ENCODE measurements around the gene CRLF2.
A peak's percentile ranks its signal among the peaks of the same experiment; 100 is the strongest.
"Not testable (repeated sequence)": the region's sequence is repeated elsewhere in the genome, so short reads cannot be mapped to it uniquely, and the experiment has no call there.

Gene CRLF2

GRCh38 chrX:1212532-1212931 lies at the start of gene CRLF2:
Gene CRLF2 (minus strand): TSS chrX:1212649. CDS start chrX:1212634, 15 bp downstream.
- no peak for DNase-seq (ENCODE audit: low read depth in 2 of 2)

GRCh38 chrX:1261771-1262170 lies 49.3 kb upstream of the CRLF2 start:
- not testable (repeated sequence) for DNase-seq (ENCODE audit: low read depth in 2 of 2)

DNA sequence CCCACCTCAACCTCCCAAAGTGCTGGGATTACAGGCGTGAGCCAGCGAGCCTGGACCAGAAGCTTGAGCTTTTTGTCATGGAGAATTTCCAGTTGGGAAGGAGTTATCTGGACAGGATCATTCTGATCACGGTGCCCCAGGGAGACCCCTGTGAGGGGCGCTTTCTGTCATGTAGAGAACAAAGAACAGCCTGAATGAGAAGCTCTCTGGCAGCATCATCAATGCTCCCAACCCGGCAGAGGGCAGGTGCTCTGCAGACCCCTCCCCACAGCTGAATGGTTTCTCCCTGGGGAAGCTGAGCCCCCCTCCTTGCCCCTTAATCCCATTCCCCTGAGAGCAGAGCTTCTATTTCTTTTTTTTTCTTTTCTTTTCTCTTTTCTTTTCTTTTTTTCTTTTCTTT lies 48.8 kb upstream of the CRLF2 start:
- no peak for DNase-seq (ENCODE audit: low read depth in 2 of 2)

DNA sequence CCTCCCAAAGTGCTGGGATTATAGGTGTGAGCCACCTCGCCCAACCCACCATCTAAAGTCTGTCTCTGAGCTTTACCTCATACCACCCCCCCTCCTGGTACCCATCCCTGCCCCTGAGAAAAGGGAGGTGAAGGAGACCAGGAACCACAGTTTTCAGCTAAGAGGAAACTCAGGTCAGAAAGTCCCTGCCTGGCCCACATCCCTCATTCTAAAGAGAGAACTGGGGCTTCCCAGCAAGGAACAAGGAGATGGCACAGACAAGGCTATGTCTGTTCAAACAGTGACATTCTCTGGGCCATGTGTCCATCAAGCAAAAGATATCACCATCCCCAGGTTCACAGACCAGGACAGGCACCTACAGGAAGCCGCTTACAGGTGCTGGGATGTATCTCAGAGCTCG lies 40.4 kb upstream of the CRLF2 start:
- DNase-seq (ENCODE audit: low read depth in 2 of 2): no peak

GRCh38 chrX:1249101-1249887 lies 36.8 kb upstream of the CRLF2 start:
- no peak for DNase-seq (ENCODE audit: low read depth in 2 of 2)

- DNase-seq (ENCODE audit: low read depth in 2 of 2): no peak
Observed at GRCh38 chrX:1248331-1249061, 36.0 kb upstream of the CRLF2 start.

GRCh38 chrX:1246816-1247215 lies 34.4 kb upstream of the CRLF2 start:
- peak; percentile 57 to 83 for DNase-seq (ENCODE audit: low read depth in 2 of 2)

DNA sequence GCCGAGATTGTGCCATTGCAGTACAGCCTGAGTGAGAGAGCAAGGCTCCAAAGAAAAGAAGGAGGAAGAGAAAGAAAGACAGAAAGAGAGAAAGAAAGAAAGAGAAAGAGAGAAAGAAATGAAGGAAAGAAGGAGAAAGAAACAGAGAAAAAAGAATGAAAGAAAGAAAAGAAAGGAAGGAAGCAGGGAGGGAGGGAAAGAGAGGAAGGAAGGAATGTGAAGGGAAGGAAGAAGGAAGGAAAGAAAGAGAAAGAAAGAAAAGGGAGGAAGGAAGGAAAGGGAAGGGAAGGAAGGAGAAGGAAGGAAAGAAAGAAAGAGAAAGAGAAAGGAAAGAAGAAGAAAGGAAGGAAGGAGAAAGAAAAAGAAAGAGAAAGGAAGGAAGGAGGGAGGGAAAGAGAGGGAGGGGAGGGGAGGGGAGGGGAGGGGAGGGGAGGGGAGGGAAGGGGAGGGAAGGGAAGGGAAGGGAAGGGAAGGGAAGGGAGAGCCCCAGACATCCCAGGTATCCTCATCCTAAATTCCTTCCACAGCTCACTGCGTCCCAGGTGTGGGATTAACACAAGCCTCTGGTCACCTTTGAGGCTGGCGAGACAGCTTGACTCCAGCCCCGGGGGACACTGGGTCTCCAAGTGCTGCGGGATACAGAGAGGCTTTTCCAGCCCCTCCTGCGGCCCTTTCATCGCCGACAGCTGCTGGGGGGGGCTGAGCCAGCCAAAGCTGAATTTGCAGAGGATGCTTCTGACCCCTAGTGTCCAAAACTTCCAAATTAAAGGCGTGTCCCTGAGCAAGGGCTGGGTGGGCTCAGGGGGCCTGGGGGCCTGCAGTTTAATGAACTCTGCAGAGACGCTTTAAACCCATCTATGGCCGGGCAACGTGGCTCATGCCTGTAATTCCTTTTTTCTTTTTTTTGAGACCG lies 32.0 kb upstream of the CRLF2 start:
- DNase-seq (ENCODE audit: low read depth in 2 of 2): no peak

DNA sequence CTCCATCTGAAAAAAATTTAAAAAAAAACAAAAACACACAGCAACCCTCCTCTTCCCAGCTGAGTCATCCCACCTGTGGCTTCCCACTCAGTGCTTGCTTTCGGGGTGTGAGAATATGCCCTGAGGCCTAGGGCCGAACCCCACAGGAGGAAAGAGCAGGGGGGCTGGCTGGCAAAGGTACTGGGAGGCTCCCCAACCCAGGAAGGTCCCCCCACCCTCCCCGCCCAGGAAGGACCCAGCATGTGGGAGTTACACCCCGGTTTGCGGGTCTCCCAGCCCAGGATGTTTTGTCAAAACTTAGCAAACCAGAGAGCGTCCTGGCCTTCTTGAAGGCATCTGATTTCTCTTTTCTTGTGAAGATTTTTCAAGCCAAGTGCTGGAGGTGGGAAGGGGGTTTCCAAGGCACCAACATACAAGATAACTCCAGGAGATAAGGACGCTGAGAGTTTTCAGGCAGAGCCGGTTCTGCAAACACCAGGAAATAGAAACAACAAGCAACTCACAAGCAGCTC lies 30.5 kb upstream of the CRLF2 start:
- DNase-seq (ENCODE audit: low read depth in 2 of 2): no peak

DNA sequence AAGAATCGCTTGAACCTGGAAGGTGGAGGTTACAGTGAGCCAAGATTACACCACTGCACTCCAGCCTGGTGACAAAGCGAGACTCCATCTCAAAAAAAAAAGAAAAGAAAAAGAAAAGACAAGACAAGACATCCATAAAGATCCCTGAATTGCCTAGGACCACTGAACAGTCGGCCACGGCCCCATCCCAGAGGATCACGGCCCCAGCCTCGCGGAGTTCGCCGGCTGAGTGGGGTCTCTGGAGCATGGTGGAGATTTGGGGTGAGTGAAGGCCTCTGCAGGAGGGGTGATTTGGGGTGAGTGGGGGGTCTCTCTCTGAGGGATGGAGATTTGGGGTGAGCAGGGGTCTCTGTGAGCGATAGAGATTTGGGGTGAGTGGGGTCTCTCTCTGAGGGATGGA lies 28.1 kb upstream of the CRLF2 start:
- not testable (repeated sequence) for DNase-seq (ENCODE audit: low read depth in 2 of 2)

DNA sequence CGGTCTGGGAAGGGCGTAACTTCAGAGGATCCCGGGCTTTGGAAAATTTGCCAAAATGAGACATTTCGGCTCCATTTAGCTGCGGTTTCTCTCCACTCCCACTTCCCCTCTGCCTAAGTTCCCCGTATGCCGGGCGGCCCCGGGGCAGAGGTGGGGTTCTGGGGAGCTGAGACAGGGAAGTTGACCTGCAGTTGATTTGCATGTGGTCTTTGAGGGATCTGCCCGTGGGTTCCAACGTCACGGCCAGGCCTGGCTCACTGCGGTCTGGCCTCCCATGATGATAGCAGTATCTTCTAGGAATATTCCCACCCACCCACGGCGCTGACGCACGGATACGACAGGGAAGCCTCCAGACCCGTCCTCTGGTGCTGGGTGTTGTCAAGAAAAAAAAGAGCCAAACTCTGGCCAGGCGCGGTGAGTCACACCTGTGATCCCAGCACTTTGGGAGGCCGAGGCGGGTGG lies 27.3 kb upstream of the CRLF2 start:
- peak in 1 of 2 donors; percentile 46 for DNase-seq (ENCODE audit: low read depth in 2 of 2)

- no peak for DNase-seq (ENCODE audit: low read depth in 2 of 2)
Observed at GRCh38 chrX:1231850-1232465, 19.5 kb upstream of the CRLF2 start.

DNA sequence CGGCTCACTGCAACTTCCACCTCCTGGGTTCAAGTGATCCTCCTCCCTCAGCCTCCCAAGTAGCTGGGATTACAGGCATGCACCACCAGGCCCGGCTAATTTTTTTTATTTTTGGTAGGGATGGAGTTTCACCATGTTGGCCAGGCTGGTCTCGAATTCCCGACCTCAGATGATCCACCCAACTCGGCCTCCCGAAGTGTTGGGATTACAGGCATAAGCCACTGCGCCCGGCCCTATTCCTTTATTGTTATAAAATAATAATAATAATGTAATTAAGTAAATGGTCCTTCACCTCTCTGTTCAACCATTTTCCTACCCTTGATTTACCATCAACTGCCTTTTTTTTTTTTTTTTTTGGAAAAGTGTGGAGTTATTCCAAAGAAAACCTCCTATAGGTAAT lies 15.7 kb upstream of the CRLF2 start:
- not testable (repeated sequence) for DNase-seq (ENCODE audit: low read depth in 2 of 2)

- DNase-seq (ENCODE audit: low read depth in 2 of 2): no peak
Observed at GRCh38 chrX:1226249-1226648, 13.8 kb upstream of the CRLF2 start.

- no peak for DNase-seq (ENCODE audit: low read depth in 2 of 2)
Observed at GRCh38 chrX:1224954-1225353, 12.5 kb upstream of the CRLF2 start.

DNA sequence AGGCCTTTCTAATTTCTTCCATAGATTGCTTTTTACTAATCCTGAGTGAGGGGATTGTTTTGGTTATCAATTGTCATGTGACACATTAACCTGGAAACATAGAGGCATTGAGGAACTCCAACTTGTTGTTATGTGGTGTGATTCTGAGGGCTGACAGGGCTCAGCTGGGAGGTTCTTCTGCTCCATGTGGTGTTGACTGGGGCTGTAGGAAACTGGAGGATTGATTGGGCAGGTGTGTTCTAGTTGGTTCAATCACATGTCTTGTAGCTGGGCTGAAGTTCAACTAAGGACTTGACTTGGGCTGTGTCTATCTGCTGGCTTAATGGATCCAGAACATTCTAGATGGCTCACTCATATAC lies 10.8 kb upstream of the CRLF2 start:
- no peak for DNase-seq (ENCODE audit: low read depth in 2 of 2)

- DNase-seq (ENCODE audit: low read depth in 2 of 2): no peak
Observed at GRCh38 chrX:1222531-1223241, 10.2 kb upstream of the CRLF2 start.

GRCh38 chrX:1221296-1221845 lies 8.9 kb upstream of the CRLF2 start:
- no peak for DNase-seq (ENCODE audit: low read depth in 2 of 2)

- DNase-seq (ENCODE audit: low read depth in 2 of 2): no peak
Observed at GRCh38 chrX:1218286-1218685, 5.8 kb upstream of the CRLF2 start.

DNA sequence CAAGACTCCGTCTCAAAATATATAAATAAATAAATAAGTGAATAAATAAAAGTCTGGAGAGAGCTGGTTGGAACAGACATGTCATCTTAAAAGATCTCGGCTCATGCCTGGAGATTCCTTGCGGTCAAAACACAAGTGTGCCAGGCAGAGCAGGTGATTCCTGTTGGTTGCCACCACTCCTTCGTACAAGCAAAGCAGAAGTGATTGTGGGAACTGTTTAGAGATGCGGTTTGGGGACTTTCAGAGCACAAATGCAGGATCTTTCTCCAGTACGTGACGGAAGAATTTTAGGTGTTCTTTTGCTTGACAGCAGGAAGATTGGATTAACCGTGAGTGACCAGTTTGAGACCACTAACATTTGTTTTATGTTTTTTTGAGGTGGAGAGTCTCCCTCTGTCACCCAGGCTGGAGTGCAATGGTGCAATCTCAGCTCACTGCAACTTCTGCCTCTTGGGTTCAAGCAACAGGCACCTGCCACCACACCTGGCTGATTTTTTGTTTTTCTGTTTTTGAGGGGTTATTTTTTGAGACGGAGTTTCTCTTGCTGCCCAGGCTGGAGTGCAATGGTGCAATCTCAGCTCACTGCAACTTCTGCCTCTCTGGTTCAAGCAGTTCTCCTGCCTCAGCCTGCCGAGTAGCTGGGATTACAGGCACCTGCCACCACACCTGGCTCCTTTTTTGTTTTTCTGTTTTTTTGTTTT lies 2.8 kb upstream of the CRLF2 start:
- DNase-seq (ENCODE audit: low read depth in 2 of 2): no peak
